HCT116 (cell line): Measurements from ENCODE around the gene C1orf116. TPM values are rescaled to one million over a fixed set of nuclear protein-coding genes. Genes with fewer than 3 reads are reported as not detected.

Source experiments
- ATAC-seq: fragments of 200-7000 bp; cut with Tn5 transposase; 2 replicates; pipeline ENCODE4 v1.9.1; 2020; ENCODE audit warnings: mild to moderate bottlenecking, moderate library complexity
- BruUV-seq: library from RNA; stranded (reverse); fragments of 400-500 nt; replicated peaks from 2 replicates; lab custom pipeline; 2021; lab: Mats Ljungman, UMichigan
- CTCF ChIA-PET: fragments of 300-600 bp; sonication (Branson Sonifier 250); formaldehyde crosslinking; loops from one replicate; lab custom pipeline; 2021; ENCODE audit warnings: antibody characterized with exemption; lab: Charles Lee
- POLR2A ChIA-PET: fragments of 300-600, 350-600 bp; sonication (Branson Sonifier 250); formaldehyde crosslinking; loops from one replicate; lab custom pipeline; 2021; ENCODE audit warnings: antibody characterized with exemption; lab: Charles Lee
- RAD21 ChIA-PET, 2 experiments: fragments of 300-600 bp; sonication (Branson Sonifier 250); formaldehyde crosslinking; loops; one replicate each; lab custom pipeline; 2023; ENCODE audit warnings: low total read pairs in 2 of 2; ENCODE audit not compliant: uncharacterized antibody in 2 of 2, unreplicated experiment in 2 of 2, low non-redundant PET in 1 of 2; lab: Charles Lee
- DNase-seq: peaks from one replicate; pipeline ENCODE4 v3.0.0-alpha.2; 2010; ENCODE audit warnings: low read depth, low spot score
- H2AFZ ChIP-seq: fragments of 200-600 bp; shearing (Covaris generic), sonication (generic); 2 replicates; pipeline ENCODE4 v1.6.1; 2017; ENCODE audit warnings: low read depth, mixed run types, mixed read lengths, antibody characterized with exemption, low read length; ENCODE audit not compliant: poor library complexity, severe bottlenecking
- H3K27ac ChIP-seq: 2 replicates; pipeline ENCODE4 v1.5.1; 2012; ENCODE audit warnings: low read depth, low read length
- H3K27me3 ChIP-seq: fragments of 200-600 bp; sonication (generic); 2 replicates; pipeline ENCODE4 v1.6.1; 2016; ENCODE audit warnings: mixed run types, low read length, mixed read lengths; ENCODE audit not compliant: insufficient read depth
- H3K36me3 ChIP-seq, 2 experiments: fragments of 200-500 bp in 1 of 2; fragments of 200-600 bp in 1 of 2; sonication (Bioruptor generic) in 1 of 2; sonication (generic) in 1 of 2; 2 replicates each; pipeline versions ENCODE4 v1.5.1 to v1.6.1; 2014 to 2016; ENCODE audit warnings: low read length in 2 of 2, inconsistent platforms in 1 of 2, mixed read lengths in 1 of 2, mixed run types in 1 of 2; ENCODE audit not compliant: insufficient read depth in 2 of 2, control insufficient read depth in 1 of 2
- H3K4me1 ChIP-seq, 2 experiments: fragments of 200-600 bp in 1 of 2; sonication (generic) in 1 of 2; 2 replicates each; pipeline versions ENCODE4 v1.5.1 to v1.6.1; 2012 to 2017; ENCODE audit warnings: low read length in 2 of 2, inconsistent platforms in 1 of 2, mild to moderate bottlenecking in 1 of 2, mixed read lengths in 1 of 2, mixed run types in 1 of 2, moderate library complexity in 1 of 2; ENCODE audit not compliant: insufficient read depth in 2 of 2, control insufficient read depth in 1 of 2
- H3K4me2 ChIP-seq: fragments of 200-600 bp; sonication (generic); 2 replicates; pipeline ENCODE4 v1.6.1; 2017; ENCODE audit warnings: mixed run types, low read length, mixed read lengths
- H3K4me3 ChIP-seq, 2 experiments: fragments of 200-600 bp in 1 of 2; sonication (generic) in 1 of 2; replicated peaks in 1 of 2; 2 replicates each; pipeline ENCODE4 v1.5.1; 2011 to 2016; ENCODE audit warnings: low read length in 2 of 2, control low read depth in 1 of 2, low read depth in 1 of 2, mild to moderate bottlenecking in 1 of 2, mixed read lengths in 1 of 2, mixed run types in 1 of 2
- H3K79me2 ChIP-seq: fragments of 200-600 bp; sonication (generic); 2 replicates; pipeline ENCODE4 v1.6.1; 2017; ENCODE audit warnings: mild to moderate bottlenecking, mixed run types, low read length, moderate library complexity, mixed read lengths; ENCODE audit not compliant: insufficient read depth
- H3K9ac ChIP-seq: fragments of 200-600 bp; sonication (generic); 2 replicates; pipeline ENCODE4 v1.6.1; 2016; ENCODE audit warnings: low read length, mixed read lengths
- H3K9me2 ChIP-seq: fragments of 200-600 bp; sonication (generic), shearing (Covaris generic); 2 replicates; pipeline ENCODE4 v1.6.1; 2017; ENCODE audit warnings: mixed run types, mild to moderate bottlenecking, moderate library complexity; ENCODE audit not compliant: insufficient read depth
- H3K9me3 ChIP-seq, 2 experiments: fragments of 200-500 bp in 1 of 2; fragments of 200-600 bp in 1 of 2; sonication (Bioruptor generic) in 1 of 2; sonication (generic) in 1 of 2; 2 replicates each; pipeline ENCODE4 v1.6.1; 2014 to 2017; ENCODE audit warnings: low read length in 2 of 2, mixed read lengths in 2 of 2, inconsistent platforms in 1 of 2, low read depth in 1 of 2, mild to moderate bottlenecking in 1 of 2, mixed run types in 1 of 2, moderate library complexity in 1 of 2; ENCODE audit not compliant: control insufficient read depth in 1 of 2, insufficient read depth in 1 of 2
- H4K20me1 ChIP-seq: fragments of 200-600 bp; sonication (generic), shearing (Covaris generic); 2 replicates; pipeline ENCODE4 v1.6.1; 2017; ENCODE audit warnings: mixed run types, mild to moderate bottlenecking, moderate library complexity; ENCODE audit not compliant: insufficient read depth
- CBX3 ChIP-seq: IDR thresholded peaks from 2 replicates; pipeline ENCODE4 v1.6.1; 2012; ENCODE audit warnings: low read depth
- CEBPB ChIP-seq: IDR thresholded peaks from 2 replicates; pipeline ENCODE4 v1.6.1; 2012; ENCODE audit warnings: low read depth
- EZH2 ChIP-seq: fragments of 200-600 bp; sonication (generic); IDR thresholded peaks from 2 replicates; pipeline ENCODE4 v1.6.1; 2017; ENCODE audit warnings: antibody characterized with exemption, mixed run types
- EZH2phosphoT487 ChIP-seq: fragments of 200-600 bp; IDR thresholded peaks from 2 replicates; pipeline ENCODE4 v1.6.1; 2018; ENCODE audit warnings: antibody characterized with exemption, borderline replicate concordance
- FOSL1 ChIP-seq: IDR thresholded peaks from 2 replicates; pipeline ENCODE4 v1.6.1; 2012; ENCODE audit warnings: low read depth
- JUND ChIP-seq: IDR thresholded peaks from 2 replicates; pipeline ENCODE4 v1.6.1; 2012
- POLR2A ChIP-seq: IDR thresholded peaks from 2 replicates; pipeline ENCODE4 v1.7.0; 2011; ENCODE audit warnings: borderline replicate concordance; ENCODE audit not compliant: insufficient read depth, insufficient read length; ENCODE audit errors: extremely low read depth
- RAD21 ChIP-seq: IDR thresholded peaks from 2 replicates; pipeline ENCODE4 v1.6.1; 2012; ENCODE audit warnings: low read depth, mild to moderate bottlenecking
- SIN3A ChIP-seq: IDR thresholded peaks from 2 replicates; pipeline ENCODE4 v1.6.1; 2012; ENCODE audit warnings: low read depth
- SRF ChIP-seq: IDR thresholded peaks from 2 replicates; pipeline ENCODE4 v1.6.1; 2012; ENCODE audit warnings: low read depth
- TCF7L2 ChIP-seq: IDR thresholded peaks from 2 replicates; pipeline ENCODE4 v1.7.0; 2011; ENCODE audit warnings: borderline replicate concordance, inconsistent platforms; ENCODE audit not compliant: insufficient read depth, insufficient read length; ENCODE audit errors: extremely low read depth
- YY1 ChIP-seq: IDR thresholded peaks from 2 replicates; pipeline ENCODE4 v1.6.1; 2011; ENCODE audit warnings: low read length, low read depth, moderate library complexity, mild to moderate bottlenecking; ENCODE audit not compliant: insufficient replicate concordance; ENCODE audit errors: extremely low read depth
- ZFX ChIP-seq: fragments of 450-650 bp; IDR thresholded peaks from 2 replicates; pipeline ENCODE4 v1.6.1; 2017
- ZNF274 ChIP-seq: fragments of 200-500 bp; sonication (Bioruptor generic); IDR thresholded peaks from 2 replicates; pipeline ENCODE4 v1.6.1; 2014; ENCODE audit warnings: mild to moderate bottlenecking, low read depth, low read length, inconsistent platforms
- intact Hi-C: fragments of 100-400 bp; cut with micrococcal nuclease; formaldehyde crosslinking; loops from 2 replicates; pipeline ENCODE4 v1.10.0; 2022
- total RNA-seq: library from RNA; stranded (reverse); gene quantifications from one replicate; pipeline ENCODE4 v1.2.1, GENCODE V29; 2021; ENCODE audit not compliant: unreplicated experiment
- TF ChIP-seq, protein P1 (sequence below): IDR thresholded peaks from 2 replicates; pipeline ENCODE4 v1.6.1; 2011; ENCODE audit warnings: mild to moderate bottlenecking, low read length, moderate library complexity; ENCODE audit not compliant: insufficient replicate concordance; ENCODE audit errors: extremely low read depth
- TF ChIP-seq, protein P2 (sequence below): IDR thresholded peaks from 2 replicates; pipeline ENCODE4 v1.6.1; 2012
- TF ChIP-seq, protein P3 (sequence below), 3 experiments: fragments of 200-600 bp in 1 of 3; sonication (generic) in 1 of 3; IDR thresholded peaks in 2 of 3; conservative IDR thresholded peaks in 1 of 3; 2 replicates each; pipeline ENCODE4 v1.5.1; 2012 to 2017; ENCODE audit warnings: low read depth in 2 of 3, low read length in 2 of 3, antibody characterized with exemption in 1 of 3, borderline replicate concordance in 1 of 3, control low read depth in 1 of 3, mild to moderate bottlenecking in 1 of 3, mixed read lengths in 1 of 3, mixed run types in 1 of 3, moderate library complexity in 1 of 3; ENCODE audit not compliant: insufficient read depth in 1 of 3

The C1orf116 gene
- total RNA-seq, 1 experiment from 2014 or later = 3.6 TPM

DNA sequence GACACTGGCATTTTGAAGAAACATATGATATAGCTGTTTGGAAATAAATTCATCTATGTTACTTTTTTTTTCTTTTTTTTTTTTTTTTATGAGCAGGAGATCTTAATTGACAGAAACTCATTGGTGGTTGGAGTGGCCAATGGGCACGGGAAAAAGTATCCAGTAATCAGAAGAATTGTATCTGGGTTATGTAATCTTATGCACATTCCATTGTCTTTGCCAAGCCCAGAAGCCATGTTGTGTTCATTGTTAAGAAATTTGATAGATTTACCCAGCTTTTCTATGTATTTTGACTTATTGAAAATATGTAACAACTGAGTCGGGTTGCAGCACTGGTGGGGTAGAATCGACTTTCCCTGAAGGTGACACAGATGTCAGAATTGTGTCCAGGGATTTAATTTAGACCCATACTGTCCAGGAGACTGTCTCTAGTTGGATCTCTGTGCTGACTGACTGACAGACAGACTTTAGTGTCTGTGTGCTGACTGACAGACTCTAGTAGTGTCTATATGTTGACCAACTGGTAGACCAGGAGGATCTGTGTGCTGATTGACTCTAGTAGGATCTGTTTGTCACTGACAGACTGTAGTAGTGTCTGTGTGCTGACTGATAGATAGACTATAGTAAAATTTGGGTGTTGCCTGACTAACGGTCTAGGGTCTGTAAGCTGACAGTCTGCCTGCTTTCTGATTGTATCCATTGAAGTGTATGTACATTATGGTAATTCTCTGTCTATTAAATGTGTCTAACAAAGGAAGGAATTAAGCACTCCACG is 43.8 kb upstream of the C1orf116 start:
- TF ChIP-seq SRF = no peak
- TF ChIP-seq JUND = no peak
- no peak for TF ChIP-seq FOSL1
- TF ChIP-seq TCF7L2 = no peak
- no peak for TF ChIP-seq POLR2A
- TF ChIP-seq ZNF274 = no peak
- TF ChIP-seq RAD21 = no peak
- no peak for TF ChIP-seq SIN3A
- TF ChIP-seq EZH2 = no peak
- TF ChIP-seq, protein P1, sequence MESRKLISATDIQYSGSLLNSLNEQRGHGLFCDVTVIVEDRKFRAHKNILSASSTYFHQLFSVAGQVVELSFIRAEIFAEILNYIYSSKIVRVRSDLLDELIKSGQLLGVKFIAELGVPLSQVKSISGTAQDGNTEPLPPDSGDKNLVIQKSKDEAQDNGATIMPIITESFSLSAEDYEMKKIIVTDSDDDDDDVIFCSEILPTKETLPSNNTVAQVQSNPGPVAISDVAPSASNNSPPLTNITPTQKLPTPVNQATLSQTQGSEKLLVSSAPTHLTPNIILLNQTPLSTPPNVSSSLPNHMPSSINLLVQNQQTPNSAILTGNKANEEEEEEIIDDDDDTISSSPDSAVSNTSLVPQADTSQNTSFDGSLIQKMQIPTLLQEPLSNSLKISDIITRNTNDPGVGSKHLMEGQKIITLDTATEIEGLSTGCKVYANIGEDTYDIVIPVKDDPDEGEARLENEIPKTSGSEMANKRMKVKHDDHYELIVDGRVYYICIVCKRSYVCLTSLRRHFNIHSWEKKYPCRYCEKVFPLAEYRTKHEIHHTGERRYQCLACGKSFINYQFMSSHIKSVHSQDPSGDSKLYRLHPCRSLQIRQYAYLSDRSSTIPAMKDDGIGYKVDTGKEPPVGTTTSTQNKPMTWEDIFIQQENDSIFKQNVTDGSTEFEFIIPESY = no peak
- no peak for TF ChIP-seq YY1
- TF ChIP-seq EZH2phosphoT487 = no peak
- TF ChIP-seq CBX3 = no peak
- TF ChIP-seq, protein P2, sequence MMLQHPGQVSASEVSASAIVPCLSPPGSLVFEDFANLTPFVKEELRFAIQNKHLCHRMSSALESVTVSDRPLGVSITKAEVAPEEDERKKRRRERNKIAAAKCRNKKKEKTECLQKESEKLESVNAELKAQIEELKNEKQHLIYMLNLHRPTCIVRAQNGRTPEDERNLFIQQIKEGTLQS = no peak
- TF ChIP-seq, protein P3, sequence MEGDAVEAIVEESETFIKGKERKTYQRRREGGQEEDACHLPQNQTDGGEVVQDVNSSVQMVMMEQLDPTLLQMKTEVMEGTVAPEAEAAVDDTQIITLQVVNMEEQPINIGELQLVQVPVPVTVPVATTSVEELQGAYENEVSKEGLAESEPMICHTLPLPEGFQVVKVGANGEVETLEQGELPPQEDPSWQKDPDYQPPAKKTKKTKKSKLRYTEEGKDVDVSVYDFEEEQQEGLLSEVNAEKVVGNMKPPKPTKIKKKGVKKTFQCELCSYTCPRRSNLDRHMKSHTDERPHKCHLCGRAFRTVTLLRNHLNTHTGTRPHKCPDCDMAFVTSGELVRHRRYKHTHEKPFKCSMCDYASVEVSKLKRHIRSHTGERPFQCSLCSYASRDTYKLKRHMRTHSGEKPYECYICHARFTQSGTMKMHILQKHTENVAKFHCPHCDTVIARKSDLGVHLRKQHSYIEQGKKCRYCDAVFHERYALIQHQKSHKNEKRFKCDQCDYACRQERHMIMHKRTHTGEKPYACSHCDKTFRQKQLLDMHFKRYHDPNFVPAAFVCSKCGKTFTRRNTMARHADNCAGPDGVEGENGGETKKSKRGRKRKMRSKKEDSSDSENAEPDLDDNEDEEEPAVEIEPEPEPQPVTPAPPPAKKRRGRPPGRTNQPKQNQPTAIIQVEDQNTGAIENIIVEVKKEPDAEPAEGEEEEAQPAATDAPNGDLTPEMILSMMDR (IDR thresholded peaks at IDR 0.05 in 2 of 3, conservative IDR thresholded peaks at IDR 0.05 in 1 of 3; ENCODE audit: borderline replicate concordance in 1 of 3, insufficient read depth in 1 of 3, low read depth in 2 of 3, low read length in 2 of 3) = no peak
- TF ChIP-seq ZFX = no peak
- TF ChIP-seq CEBPB = no peak
- H3K79me2 ChIP-seq = no peaks in the 10 kb centered on the region
- ChIA-PET RAD21 (no interaction called here), CTCF (interaction anchor here (1.0 to 1.7 kb wide), 3 partner anchors 27 to 329 kb away, joined by 3 to 7 read pairs (median 4); no protein-coding TSS in a partner anchor), POLR2A (no interaction called here)
- H3K4me2 ChIP-seq = no peak overlapping the region
- DNase-seq (no peak), ATAC-seq (no peak)
- no peaks in the 10 kb centered on the region for H4K20me1 ChIP-seq
- H3K9ac ChIP-seq = no peak overlapping the region
- BruUV-seq = no TSS peak
- H3K9me3 ChIP-seq = no peaks in the 10 kb centered on the region
- no peaks in the 10 kb centered on the region for H3K9me2 ChIP-seq
- no peak overlapping the region for H2AFZ ChIP-seq
- H3K27ac ChIP-seq = no peak overlapping the region
- H3K4me1 ChIP-seq = no peaks in the 10 kb centered on the region
- no peaks in the 10 kb centered on the region for H3K36me3 ChIP-seq
- H3K27me3 ChIP-seq = no peaks in the 10 kb centered on the region
- intact Hi-C loops = loop anchor here (2.0 to 5.0 kb wide), 3 partner anchors 94 to 349 kb away; no protein-coding TSS in a partner anchor
- H3K4me3 ChIP-seq = no peak overlapping the region
